HL-60 (cell line): ENCODE results near the gene ACP4.

Experiments
- DNase-seq, 2 experiments: peaks; one replicate each; pipeline ENCODE4 v3.0.0-alpha.2; 2010 to 2020; ENCODE audit warnings: low read depth in 1 of 2, low spot score in 1 of 2
- H3K27ac ChIP-seq: fragments of 250-450 bp; sonication (Bioruptor Pico); replicated peaks from 2 replicates; pipeline ENCODE4 v1.5.1; 2020; ENCODE audit warnings: mild to moderate bottlenecking, moderate library complexity
- H3K27me3 ChIP-seq: fragments of 250-450 bp; sonication (Bioruptor Pico); 2 replicates; pipeline ENCODE4 v1.5.1; 2021; ENCODE audit warnings: mild to moderate bottlenecking, moderate library complexity; ENCODE audit not compliant: insufficient read depth, poor library complexity, severe bottlenecking
- H3K4me3 ChIP-seq: replicated peaks from 2 replicates; pipeline ENCODE4 v1.5.1; 2011; ENCODE audit warnings: mild to moderate bottlenecking, control low read depth, low read length; ENCODE audit not compliant: insufficient read depth
- CTCF ChIP-seq: IDR thresholded peaks from one replicate; pipeline ENCODE4 v1.5.1; 2011; ENCODE audit warnings: low read length, control low read depth, inconsistent platforms; ENCODE audit not compliant: insufficient read depth
- GABPA ChIP-seq: IDR thresholded peaks from 2 replicates; pipeline ENCODE4 v1.6.1; 2012; ENCODE audit warnings: low read depth
- POLR2AphosphoS5 ChIP-seq: IDR thresholded peaks from 2 replicates; pipeline ENCODE4 v1.6.1; 2012; ENCODE audit warnings: low read depth
- SPI1 ChIP-seq: IDR thresholded peaks from 2 replicates; pipeline ENCODE4 v1.6.1; 2012; ENCODE audit warnings: low read depth, mild to moderate bottlenecking, borderline replicate concordance
- TF ChIP-seq, protein P1 (sequence below): IDR thresholded peaks from 2 replicates; pipeline ENCODE4 v1.6.1; 2012; ENCODE audit warnings: low read depth; ENCODE audit not compliant: insufficient replicate concordance

ACP4 gene

DNA sequence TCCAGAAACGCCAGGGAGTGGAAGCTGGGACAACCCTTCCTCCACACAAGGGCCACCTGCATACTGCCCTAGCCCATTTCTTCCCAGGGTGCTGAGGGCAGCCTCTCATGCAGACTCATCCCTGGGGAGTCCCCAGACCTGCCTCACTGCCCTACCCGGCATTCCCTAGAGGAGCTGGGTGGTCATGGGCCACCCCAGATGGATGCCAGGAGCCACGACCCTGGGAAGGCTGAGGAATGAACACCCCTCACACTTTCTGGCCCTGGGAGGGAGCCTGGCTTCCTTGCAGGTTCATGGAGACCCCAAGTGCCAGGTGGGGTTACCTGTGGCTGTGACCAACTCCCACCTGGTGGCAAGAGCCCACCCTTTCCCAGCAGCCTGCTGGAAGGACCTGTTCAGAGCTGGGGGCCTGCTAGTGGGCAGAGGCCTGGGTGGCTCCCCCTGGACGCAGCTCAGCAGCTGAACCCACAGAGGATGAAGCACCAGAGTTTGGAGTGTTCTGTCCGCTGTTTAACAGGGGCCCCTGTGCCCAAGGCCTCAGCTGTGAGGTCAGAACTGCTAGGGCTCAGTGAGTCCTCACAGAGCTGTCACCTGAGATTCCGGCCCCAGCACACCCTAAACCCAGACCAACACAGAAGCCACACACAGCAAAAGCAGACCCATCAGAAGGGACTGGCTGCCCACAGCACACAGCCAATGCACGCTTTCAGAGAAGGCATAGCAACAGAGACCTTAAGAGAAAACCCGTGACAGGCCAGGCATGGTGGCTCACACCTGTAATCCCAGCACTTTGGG is 6.6 kb downstream of the ACP4 start:
- DNase-seq = no peak
- Histone ChIP-seq H3K4me3 (no peak overlapping the region), H3K27me3 (no peaks in the 10 kb centered on the region), H3K27ac (no peak overlapping the region)
- TF ChIP-seq POLR2AphosphoS5 (peak; percentile 42; the same call in 1 of the 2 replicates), GABPA (no peak), CTCF (no peak)

GRCh38 chr19:50797429-50797780 is 7.2 kb downstream of the ACP4 start:
- Histone ChIP-seq H3K27ac (no peak overlapping the region), H3K27me3 (no peaks in the 10 kb centered on the region)
- TF ChIP-seq SPI1 (no peak), POLR2AphosphoS5 (no peak), CTCF (no peak), GABPA (no peak)
- TF ChIP-seq, protein P1, sequence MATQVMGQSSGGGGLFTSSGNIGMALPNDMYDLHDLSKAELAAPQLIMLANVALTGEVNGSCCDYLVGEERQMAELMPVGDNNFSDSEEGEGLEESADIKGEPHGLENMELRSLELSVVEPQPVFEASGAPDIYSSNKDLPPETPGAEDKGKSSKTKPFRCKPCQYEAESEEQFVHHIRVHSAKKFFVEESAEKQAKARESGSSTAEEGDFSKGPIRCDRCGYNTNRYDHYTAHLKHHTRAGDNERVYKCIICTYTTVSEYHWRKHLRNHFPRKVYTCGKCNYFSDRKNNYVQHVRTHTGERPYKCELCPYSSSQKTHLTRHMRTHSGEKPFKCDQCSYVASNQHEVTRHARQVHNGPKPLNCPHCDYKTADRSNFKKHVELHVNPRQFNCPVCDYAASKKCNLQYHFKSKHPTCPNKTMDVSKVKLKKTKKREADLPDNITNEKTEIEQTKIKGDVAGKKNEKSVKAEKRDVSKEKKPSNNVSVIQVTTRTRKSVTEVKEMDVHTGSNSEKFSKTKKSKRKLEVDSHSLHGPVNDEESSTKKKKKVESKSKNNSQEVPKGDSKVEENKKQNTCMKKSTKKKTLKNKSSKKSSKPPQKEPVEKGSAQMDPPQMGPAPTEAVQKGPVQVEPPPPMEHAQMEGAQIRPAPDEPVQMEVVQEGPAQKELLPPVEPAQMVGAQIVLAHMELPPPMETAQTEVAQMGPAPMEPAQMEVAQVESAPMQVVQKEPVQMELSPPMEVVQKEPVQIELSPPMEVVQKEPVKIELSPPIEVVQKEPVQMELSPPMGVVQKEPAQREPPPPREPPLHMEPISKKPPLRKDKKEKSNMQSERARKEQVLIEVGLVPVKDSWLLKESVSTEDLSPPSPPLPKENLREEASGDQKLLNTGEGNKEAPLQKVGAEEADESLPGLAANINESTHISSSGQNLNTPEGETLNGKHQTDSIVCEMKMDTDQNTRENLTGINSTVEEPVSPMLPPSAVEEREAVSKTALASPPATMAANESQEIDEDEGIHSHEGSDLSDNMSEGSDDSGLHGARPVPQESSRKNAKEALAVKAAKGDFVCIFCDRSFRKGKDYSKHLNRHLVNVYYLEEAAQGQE = no peak

DNA sequence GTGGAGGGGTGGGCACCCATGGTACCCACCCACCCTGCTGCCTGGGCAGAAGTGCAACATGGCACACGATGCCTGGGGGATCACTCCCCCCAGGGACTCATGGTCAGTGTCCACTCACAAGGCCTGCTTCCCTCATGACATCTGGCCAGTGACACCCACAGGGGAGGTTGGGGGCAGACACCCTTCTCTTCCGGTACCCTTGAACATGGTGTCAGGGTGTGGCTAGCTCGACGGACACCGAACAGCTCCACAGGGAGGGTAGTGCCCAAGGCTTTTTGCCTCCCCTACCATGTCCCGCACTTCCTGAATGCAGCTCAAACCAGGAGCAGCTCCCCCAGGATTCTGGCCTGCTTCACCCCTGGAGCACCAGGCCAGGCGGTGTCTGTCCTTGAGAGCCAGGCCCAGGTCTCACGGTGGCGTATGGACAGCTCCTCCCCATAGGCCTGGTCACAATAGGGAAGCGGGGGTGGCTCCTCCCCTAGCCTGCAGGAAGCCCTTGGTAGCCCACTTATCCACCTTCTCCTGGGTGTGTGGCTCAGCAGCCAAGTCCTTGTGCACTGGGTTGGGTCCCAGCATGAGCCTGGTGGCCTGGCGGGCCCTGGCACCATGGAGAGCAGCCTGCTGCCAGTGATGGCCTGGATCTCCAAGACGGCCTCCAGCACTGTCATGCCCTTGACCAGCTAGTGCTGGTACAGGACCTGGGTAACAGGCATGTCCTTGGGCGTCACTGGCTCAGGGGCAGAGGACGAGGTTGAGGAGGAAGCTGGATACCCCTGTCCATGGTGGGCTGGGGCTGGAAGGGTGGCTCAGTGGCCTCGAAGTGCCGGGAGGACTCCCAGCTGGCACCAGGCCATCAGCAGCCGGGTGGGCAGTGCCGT is 7.8 kb downstream of the ACP4 start:
- TF ChIP-seq GABPA (no peak), CTCF (no peak), SPI1 (no peak), POLR2AphosphoS5 (peak; percentile 88)
- TF ChIP-seq, protein P1 = peak; percentile 86
- Histone ChIP-seq H3K4me3 (no peak overlapping the region), H3K27ac (no peak overlapping the region), H3K27me3 (no peaks in the 10 kb centered on the region)
- DNase-seq = no peak

More at GRCh38 chr19:50797429-50797780, 7.2 kb downstream of the ACP4 start:
- no peak for DNase-seq
- no peak overlapping the region for H3K4me3 ChIP-seq
